ENCODE measurements around the gene FRMD4A. TPM values are rescaled to one million over a fixed set of nuclear protein-coding genes. Genes with fewer than 3 reads are reported as not detected.
"Not testable (repeated sequence)": the region's sequence is repeated elsewhere in the genome, so short reads cannot be mapped to it uniquely, and the experiment has no call there.

Gene FRMD4A
- total RNA-seq, 1 donor from 2014 or later = 23.0 TPM

DNA sequence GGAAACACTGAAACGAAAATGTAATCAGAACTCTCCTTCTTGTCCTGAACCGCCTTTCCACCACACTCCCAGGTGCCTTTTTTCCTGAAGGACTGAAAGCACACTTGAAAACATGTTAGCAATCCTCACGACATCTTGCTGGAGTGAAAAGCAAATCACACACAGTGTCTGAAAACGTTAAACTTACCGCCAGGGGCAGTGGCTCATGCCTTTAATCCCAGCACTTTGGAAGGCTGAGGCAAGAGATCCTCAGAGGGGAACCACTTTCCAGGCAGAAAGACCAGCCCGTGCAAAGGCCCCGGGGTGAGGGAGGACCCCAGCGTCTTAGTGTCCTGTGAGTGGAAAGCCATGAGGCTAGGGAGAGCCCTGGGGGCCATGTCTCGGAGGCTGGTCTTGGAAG is 533.6 kb downstream of the FRMD4A start:
- DNase-seq (ENCODE audit: low read depth) = no peak

DNA sequence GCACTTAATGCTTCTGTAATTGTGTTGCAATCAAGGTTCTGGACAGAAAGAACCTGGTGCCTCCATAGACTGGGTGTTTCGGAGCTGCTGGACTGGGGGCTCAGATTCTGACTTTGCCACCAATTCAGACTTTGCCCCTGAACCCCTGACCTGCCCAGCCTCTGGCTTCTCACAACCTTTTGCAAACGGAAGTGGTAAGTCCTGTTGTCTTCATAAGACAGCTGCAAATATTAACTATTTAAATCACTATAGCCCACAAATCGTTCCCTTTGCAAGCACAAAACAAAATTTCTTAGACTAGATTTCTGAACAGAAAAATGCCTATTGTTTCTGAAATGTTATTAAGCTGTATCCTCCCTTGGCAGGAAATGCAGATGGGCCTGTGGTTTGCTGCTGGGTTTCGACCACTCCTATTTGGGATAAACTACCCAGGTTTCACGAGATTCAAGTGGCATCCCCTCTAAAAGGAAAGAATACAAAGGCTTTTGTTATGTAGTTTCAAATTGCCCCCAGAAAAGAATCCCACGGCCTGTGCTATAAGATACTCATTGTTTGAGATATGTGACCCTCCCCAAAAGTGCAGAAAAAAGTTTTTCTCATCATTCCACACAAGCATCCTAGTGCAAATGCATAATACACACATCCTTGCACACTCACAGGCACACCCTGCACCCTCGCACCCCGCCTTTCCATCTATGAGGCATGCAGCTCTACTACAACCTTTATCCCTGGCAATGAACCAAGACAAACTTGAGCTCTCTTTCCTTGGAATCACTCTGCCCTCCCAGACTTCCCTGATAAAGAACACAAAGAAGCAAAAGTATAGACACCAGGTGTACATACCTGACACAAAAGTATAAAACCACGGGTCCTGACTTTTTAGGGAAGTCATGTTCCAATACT is 534.8 kb downstream of the FRMD4A start:
- no peak for DNase-seq (ENCODE audit: low read depth)

DNA sequence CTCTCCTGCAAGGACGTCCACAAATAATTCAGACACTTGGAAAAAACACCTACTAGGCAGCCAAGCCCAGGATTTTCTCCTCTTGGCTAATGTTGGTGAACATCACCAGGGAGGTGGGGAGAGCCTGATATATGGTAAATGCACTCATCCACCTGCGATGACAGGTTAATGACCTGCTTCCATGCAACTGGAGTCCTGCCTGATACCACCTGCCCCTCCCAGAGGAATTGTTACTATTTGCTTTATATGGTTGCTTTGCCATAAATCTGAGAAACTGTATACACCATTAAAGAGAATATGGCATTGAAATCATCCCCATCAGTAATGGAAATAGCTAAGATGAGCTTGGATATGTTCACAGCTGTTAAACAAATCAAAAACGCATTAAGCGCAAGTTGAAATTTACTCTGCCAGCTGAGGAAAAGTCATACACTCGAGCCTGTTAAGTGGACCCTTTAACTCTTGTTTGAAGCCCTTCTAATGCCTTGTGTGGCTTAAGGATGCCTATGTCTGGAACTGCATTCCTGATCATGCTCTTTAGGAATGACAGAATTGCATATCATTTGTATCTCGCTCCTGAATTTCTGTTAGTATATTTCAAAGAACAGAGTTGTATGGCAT is 535.6 kb downstream of the FRMD4A start:
- DNase-seq (ENCODE audit: low read depth) = no peak

DNA sequence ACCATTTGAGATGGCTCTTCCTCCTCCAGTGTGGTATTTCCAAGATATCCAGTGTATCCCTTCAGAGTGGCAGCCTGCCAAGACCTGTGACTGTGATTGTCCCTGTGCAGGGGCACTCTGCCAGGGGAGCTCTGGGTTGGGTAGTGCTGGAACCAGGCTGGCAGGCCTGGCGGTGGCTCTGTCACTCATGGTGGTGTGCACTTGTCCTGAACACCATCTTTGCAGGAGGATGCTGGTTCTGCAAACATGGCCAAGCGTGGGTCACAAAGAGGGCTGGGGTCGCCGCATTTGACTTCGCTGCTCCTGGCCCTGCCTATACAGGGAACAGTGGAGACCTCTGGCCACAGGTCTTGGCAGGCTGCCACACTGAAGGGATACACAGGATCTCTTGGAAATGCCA is 538.7 kb downstream of the FRMD4A start:
- DNase-seq (ENCODE audit: low read depth) = peak; percentile 83

DNA sequence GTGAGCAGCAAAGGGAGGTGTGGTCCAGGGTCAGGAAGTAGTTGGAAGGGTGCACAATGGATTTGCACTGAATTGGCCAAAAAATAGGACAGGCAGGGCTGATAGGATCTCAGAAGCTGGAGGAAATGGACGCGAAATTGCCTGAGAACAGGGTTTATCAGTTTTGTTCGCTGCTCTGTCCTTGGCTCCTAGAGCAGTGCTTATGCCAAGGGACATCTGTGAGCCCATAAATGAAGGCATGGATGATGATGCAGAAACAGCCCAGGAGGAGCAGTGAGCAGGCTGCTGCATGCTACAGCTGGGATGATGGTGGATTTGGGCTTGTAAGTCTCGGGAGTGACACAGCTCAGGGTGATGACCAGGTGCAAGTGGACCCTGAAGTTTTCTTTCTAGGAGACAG is 539.2 kb downstream of the FRMD4A start:
- no peak for DNase-seq (ENCODE audit: low read depth)

DNA sequence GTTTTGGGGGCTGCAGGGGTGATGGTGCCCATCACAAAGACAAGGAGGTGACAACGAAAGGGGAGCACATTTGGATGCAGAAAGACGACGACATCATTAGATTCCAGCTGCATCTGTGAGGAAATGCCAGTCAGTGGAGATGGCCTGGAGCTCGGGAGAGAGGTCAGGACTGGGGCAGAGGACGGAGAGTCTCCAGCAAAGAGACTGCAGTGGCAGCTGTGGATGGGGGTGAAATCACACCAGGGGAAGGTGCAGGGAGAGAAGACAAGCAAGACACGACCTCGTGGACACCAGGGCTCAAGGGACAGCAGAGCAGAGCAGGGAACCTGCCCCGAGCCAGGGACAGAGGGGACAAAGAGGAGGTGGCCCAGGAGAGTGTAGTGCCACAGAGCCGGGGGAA is 540.5 kb downstream of the FRMD4A start:
- DNase-seq (ENCODE audit: low read depth) = peak; percentile 63

DNA sequence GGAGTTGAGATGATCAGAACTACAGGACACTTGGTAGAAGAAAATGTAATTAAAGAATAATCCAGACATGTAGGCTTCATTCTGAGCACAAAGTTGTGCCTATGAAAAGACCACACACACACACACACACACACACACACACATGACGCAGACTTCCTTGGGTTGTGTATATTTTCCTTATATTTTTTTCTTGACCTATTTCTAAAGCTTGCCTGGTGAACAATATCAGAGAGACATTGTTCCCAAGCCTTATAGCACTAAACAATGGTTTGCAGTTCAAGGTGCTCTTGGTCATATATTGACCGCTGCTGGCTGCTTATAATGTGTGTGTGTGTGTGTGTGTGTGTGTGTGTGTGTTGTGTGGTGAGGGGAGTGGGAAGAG is 541.3 kb downstream of the FRMD4A start:
- no peak for DNase-seq (ENCODE audit: low read depth)

DNA sequence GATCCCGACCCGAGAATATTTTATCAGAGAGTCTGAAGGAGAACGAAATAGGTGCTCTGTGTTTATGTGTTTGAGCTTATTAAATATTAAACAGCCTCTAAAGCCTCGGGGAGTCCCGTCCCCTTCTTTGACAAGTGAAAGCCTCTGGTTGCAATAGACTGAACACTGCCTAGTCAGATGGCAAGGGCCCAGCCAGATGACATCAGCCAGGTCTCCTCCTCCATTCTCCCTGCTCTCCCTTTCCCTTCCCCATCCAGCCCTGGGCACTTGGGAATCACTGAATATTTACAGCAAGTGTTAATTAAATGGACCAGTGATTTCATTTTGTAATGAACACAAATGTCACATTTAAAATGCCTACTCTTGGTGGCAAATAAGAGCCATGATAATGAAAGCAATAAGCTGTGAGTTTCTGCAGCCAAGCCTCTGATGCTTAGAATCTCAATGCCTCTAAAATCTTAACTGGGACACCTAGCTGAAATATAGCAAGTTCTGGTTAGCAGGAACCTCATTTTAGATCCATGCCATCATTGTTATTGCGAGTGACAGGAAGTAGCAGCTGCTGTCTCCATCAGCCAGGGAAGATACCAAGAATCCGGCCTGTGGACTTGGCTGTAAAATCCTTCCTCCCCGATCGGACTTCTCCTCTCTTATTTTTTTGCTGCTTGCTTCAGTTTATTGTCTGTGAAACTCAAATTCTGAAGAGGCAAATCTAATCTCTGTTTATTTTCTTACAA is 541.8 kb downstream of the FRMD4A start:
- DNase-seq (ENCODE audit: low read depth) = peak; percentile 90

DNA sequence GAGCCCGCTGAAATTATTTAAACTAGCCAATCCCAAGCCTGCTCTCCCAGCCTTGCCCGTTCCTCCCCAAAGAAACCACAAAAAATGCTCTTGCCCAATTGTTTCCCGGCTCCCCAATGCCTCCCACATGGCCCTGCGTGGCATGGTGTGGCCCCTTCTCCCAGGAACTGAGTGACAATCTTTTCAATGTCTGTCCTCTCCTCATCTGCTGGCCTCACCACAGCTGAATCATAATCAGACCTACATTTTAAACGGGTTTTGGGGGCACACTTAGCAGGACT is 542.5 kb downstream of the FRMD4A start:
- peak; percentile 73 for DNase-seq (ENCODE audit: low read depth)

DNA sequence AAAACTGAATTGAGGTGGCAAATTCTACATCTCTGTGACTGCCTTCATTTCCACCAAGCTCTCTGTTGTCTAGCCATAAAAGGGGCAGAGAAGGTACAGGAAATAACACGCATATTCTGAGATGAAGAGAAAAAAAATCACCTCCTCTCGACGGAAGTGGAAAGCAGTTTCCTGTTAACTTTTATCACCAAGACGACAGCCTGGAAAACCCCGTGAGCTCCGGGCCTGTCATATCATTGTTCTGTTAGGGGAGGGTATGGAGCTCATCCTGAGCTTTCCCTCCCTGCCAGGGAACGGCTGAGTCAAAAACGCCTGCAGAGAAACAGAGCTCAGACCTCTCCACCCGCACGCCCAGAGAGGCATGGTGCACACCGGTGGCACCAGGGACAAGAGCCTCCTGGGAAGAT is 543.7 kb downstream of the FRMD4A start:
- DNase-seq (ENCODE audit: low read depth) = no peak

DNA sequence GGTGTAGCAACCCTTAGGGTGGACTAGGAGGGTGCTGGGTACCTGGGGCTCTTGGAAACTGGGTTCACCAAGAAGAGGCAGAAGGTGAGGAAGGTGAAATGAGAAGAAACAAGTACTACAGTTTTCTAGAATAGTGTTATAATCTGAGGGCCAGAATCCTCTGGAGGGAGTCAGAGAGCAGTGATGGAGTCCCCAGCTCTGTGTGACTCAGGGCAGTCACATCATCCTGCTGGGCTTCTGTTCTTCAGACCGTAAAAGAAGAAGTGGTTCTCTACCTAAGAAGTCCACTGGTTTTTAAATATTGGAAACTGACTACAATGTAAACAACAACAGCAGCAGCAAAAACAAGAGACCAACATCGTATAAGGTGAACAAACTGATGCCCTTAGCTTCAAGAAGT is 546.7 kb downstream of the FRMD4A start:
- DNase-seq (ENCODE audit: low read depth) = no peak

DNA sequence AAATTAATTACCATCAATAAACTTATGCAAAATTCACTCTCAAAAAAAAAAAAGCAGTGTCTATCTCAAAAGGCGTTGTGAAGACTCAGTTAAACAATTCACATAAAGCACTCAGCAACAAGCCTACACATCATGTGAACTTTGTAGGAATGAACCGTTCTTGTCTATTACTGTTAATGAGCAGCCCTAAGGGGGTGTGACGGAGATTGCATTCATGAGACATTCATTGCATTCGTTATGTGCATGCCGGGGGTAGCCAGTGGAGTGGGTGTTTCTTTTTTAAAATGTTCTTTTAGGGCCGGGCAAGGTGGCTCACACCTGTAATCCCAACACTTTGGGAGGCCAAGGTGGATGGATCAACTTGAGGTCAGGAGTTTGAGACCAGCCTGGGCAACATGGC is 551.0 kb downstream of the FRMD4A start:
- no peak for DNase-seq (ENCODE audit: low read depth)

DNA sequence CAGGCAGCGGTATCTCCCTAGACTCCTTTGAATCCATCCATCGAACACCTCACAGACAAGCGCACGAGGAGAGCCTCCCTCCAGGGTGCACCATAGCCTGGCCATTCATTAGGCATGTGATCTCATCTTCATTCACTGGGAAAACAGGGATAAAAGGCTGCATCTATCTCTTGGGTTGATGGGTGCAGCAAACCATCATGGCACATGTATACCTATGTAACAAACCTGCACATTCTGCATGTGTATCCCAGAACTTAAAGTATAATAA is 552.1 kb downstream of the FRMD4A start:
- DNase-seq (ENCODE audit: low read depth) = not testable (repeated sequence)

DNA sequence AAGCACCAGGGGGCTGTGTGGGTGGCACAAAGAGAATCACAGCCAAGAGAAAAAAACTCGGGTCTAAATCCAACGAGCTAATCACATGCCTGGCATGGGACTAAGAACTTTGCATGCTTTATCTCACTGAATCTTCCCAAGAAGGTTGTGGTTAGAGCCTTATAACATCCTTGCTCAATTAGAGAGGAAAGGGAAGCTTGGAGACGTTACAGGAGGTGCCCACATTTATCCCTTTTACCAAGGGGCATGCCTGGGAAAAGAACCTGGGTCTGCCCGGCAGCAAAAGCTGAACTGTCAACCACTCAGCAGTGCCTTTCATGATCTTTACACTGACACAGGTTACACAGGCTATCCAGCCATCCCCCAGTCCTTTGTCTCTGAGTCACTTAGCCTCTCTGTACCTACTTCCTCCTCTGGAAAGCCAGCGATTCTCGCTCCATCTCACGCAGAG is 553.8 kb downstream of the FRMD4A start:
- no peak for DNase-seq (ENCODE audit: low read depth)

DNA sequence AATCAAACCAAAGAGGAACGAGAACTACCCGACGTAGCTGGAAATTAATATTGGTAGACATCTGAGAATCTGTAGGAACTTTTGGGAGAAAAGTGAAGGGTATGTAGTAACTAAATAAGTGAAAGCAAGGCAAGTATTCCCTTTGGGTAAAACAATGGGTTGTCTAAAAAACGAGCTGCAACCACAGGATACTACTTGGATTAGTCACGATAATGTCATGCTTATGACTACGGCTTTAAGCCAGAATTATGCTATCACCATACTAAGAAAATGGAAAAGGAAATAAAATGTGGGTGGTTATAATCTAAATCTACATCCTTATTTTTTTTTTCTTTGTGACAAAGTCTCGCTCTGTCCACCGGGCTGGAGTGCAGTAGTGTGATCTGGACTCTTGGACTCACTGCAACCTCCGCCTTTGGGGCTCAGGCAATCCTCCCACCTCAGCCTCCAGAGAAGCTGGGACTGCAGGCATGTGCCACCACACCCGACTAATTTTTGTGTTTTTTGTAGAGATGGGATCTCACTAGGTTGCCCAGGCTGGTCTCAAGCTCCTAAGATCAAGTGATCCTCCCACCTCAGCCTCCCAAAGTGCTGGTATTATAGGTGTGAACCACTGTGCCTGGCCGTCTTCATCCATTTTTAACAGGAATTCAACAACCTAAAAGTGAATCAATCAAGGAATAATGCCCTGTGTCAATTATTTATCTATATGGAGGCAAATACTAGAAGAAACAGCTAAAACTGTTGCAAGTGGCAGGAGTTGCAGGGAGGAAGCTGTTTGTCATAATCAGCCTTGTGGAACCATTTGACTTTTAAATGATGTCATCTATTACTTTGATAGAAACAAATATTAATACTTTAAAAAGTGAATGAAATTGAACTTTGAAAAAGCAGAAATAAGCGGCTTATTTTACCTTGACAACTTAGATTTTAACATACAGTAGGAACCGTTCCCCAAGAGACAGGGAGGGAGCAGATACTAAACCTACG is 554.6 kb downstream of the FRMD4A start:
- DNase-seq (ENCODE audit: low read depth) = peak; percentile 45

DNA sequence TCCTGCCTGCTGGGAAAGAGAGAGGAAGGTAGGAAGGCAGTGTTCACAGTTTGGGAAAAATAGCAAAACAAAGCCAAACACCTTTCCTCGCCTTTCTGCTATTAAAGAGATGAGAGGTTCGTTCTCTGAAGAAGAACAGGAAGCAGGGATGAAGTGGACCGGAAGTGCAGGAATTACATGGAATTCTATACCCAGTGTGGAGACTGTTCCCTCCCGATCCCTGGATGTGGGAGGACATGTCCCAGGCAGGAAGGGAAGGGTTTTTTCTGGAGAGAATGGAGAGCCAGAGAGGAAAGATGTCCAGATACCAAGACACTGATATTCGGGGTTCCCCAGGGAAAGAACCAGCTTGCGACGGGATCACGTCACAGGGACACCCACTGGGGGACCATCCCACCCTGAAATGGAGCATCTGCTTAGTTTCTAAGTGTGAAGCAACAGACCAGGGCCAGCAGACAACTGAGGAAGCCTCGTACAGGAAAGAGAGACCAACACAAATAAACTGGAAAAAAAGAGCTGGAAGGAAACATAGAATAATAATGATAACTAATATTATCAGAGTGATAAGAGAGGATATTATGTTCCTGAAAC is 556.3 kb downstream of the FRMD4A start:
- no peak for DNase-seq (ENCODE audit: low read depth)

DNA sequence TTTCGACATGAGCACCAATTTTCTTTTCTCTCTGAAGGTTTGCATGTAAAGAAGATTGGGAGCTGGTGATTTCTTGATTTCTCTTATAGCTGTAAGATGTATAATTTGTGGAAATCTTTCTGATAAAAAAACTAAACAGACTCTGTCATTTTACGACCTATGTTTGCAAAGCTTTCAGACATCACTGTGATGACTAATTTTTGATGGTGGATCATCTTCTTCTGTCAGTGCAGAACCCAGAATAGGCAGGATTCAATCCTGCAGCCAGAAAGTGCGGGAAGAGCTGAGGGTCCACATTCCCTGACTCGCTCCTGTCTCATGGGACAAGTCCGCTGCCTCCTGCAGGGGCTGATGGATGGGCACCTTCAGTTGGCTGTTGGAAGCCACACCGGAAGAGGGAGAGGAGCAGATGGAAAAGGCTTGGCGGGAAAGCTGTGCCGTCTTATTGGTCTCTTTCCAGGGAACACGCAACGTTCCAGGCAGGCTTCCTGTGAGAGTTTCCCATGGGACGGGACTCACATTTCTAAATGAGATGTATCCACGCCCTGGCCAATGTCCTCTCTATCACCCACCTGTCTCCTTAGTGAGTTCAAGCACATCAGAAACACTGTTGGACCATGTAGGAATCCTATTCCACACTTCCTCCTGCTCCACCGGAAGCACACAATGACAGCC is 557.1 kb downstream of the FRMD4A start:
- no peak for DNase-seq (ENCODE audit: low read depth)

DNA sequence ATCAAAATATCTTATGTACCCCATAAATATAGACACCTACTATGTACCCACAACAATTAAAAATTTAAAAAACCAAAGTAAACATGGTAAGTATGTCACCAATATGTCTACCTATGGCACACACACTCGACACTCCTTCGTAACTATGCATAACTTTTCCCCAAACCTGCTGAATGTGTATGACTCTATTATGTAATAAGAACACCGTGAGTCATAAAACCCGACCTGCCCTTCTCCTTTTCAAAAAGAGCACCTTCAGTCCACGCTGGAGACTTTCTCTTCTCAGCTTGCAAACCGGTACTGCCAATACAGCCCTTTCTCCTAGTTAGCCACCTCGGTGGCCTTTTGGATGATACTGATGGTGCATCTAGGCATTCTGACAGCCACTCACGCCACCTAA is 557.7 kb downstream of the FRMD4A start:
- DNase-seq (ENCODE audit: low read depth) = no peak

DNA sequence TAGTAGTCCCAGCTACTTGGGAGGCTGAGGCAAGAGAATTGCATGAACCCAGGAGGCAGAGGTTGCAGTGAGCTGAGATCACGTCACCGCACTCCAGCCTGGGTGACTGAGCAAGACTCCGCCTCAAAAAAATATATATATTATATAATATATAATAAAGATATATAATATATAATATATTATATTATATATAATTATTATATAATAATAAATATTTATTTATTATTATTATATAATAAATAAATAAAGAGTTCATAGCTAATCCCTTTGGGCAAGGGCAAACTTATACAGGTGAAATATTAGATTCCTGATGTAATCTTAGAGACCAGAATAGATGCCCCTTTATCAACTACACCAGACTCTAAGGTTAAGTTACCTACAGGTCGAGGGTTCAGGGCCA is 558.7 kb downstream of the FRMD4A start:
- no peak for DNase-seq (ENCODE audit: low read depth)

DNA sequence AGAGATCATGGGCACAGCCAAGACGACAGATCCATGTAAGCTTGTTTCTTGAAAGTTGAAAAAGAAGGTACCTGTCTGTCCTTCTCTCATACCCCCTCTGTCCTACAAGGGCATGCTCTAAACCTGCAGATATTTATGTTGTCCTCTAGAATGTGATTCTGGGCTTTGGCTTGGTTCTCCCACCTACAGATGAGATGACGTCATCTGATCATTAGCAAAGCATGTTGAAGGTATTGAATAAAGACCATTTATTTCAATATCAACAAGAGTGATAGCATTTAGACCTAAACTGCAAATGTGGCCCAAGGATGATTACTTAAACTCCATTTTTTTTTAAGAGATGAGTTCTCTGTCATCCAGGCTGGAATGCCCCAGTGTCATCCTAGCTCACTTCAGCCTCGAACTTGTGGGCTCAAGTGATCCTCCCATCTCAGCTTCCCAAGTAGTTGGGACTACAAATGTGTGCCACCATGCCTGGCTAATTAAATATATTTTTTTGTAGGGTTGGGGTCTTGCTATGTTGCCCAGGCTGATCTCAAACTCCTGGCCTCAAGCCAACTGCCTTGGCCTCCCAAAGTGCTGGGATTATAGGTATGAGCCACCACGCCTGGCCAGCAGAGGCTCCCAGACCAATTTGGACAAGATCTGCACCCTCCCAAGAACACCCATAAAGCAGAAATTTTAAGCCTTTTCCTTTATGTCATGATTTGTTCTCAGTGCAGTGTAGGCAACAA is 559.8 kb downstream of the FRMD4A start:
- no peak for DNase-seq (ENCODE audit: low read depth)
